Measurements from ENCODE around the gene AQP2.

- TF ChIP-seq, protein P1, sequence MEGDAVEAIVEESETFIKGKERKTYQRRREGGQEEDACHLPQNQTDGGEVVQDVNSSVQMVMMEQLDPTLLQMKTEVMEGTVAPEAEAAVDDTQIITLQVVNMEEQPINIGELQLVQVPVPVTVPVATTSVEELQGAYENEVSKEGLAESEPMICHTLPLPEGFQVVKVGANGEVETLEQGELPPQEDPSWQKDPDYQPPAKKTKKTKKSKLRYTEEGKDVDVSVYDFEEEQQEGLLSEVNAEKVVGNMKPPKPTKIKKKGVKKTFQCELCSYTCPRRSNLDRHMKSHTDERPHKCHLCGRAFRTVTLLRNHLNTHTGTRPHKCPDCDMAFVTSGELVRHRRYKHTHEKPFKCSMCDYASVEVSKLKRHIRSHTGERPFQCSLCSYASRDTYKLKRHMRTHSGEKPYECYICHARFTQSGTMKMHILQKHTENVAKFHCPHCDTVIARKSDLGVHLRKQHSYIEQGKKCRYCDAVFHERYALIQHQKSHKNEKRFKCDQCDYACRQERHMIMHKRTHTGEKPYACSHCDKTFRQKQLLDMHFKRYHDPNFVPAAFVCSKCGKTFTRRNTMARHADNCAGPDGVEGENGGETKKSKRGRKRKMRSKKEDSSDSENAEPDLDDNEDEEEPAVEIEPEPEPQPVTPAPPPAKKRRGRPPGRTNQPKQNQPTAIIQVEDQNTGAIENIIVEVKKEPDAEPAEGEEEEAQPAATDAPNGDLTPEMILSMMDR (IDR thresholded peaks at IDR 0.05): no peak
- TF ChIP-seq POLR2AphosphoS5 (IDR thresholded peaks at IDR 0.05): no peak
These were observed 47.2 kb upstream of the AQP2 start for GRCh38 chr12:49903351-49903699.

Measured in breast epithelium (tissue), 3 donors.